ENCODE results near the gene BMPER. TPM values are rescaled to one million over a fixed set of nuclear protein-coding genes. Genes with fewer than 3 reads are reported as not detected.

The BMPER gene
- polyA plus RNA-seq, 12 donors = 4.8 to 11.0 (median 7.3) TPM; not detected in 2

DNA sequence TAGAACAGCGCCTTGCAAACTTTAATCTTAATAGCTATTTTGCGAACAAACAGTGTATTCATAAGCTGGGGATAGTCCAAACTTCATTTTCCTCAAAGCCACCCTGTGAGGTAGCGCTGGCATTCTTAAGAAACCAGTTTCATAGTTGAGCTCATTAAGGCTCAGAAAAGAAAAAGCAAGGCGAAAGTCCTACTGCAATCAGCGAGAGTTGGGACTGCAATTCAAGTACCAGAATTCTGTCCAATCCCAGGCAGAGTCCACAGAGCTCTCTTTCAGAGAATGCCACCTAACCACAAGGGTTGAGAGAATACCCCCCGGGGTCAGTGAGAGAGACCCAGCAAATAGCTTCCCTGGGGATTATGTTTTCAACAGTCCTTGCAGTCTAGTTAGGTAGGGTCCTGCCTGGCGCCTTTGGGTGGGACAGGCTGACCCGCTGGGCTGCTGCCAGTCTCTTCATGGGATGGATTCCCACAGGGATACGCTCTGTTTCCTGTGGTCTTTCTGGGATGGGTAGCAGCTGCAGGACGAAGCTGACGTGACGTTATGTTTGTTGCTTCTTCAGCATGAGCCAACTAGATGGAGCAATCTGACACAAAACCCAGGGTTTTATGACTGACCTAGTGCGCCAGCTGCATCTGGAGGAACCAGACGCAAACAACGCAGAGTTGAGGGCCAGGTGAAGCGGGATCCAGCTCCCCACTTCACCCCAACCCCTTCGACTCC is 16.0 kb downstream of the BMPER start:
- DNase-seq = no peak

DNA sequence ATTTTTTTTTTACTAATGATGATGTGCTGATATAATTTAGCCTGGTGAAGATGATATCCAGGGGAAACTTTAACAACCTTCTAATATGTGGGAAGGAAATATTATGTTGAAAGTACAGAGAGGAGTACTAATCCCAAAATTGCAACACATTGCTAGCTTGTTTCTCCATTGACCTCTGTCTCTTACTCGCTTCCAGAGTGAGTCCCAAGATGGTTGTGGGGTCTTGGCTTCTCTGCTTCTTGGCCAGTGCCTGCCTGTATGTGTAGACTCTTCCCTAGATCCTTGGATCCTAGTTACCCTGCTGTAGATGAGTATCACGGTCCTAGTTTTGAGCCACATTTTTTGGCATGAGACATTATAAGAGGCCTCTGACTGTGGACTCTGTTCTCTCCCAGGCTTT is 17.5 kb downstream of the BMPER start:
- DNase-seq = no peak

DNA sequence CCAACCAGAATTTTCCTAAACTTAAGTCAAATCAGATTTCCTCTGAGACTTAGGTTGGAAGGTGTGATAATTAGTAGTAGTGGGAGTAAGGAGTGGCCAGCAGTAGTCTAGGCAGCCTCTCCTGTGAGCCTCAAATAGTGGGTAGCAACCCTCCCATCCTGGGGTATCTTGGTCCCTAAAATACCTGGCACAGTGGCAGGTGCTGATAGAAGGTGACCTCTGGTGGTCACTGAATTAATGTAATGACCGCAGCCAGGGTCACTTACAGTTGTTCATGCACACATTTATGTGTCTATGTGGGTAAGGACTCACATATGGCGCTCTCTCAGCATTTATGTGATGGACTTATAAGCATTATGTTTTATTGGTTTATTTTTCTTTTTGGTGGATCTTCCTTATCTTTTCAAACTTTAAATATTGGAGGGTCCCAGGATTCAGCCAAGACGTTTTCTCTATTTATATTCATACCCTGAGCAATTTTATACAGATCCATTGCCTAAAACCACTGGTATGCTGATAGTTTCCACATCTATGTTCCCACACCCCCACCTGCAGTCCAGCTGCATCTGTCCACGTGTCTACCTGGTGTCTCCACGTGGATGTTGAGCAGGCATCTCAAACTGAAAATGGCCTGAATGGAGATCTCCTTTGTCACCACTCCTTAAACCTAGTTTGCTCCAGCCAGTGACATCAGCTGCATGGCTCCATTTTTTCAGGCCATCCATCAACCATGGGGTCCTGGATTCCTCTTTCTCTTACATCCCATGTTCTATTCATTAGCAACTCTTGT is 18.3 kb downstream of the BMPER start:
- no peak for DNase-seq

DNA sequence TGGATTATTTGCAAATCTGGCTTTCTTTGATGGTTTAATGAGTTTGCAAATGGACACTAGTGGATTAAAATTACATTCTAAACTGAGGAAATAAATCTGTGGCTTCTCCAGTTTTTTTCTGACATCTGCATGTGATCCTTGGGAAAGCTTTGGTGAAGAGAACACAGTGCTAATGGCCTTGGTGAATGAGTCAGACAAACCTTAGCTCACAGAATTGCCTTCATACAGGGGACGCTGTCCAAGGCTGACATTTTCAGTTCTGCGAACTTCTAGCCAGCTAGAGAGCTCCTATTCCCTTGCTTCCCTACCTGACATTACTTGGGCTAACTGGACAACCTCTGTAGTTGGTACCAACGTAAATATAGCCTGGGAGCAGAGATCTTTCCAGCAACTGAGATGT is 21.2 kb downstream of the BMPER start:
- DNase-seq = no peak

DNA sequence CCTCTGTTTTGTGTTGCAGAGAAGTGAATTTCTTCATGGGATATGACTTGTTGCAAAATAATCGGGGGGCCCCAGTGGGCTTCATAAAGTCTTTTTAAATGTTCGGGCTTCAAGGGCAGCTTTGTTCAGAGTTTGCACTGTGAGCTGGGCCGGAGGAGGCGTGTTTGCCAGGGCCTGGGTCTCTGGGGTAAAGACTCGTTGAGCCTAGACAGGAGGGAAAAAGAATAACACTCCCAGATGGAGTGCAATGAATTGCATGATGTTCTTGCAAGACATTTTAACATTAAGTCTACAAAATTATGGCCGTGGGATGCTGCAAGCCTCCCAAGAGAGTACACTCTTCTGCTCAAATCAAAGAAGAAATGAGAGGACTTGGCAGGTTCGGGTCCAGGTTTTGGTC is 23.6 kb downstream of the BMPER start:
- no peak for DNase-seq

DNA sequence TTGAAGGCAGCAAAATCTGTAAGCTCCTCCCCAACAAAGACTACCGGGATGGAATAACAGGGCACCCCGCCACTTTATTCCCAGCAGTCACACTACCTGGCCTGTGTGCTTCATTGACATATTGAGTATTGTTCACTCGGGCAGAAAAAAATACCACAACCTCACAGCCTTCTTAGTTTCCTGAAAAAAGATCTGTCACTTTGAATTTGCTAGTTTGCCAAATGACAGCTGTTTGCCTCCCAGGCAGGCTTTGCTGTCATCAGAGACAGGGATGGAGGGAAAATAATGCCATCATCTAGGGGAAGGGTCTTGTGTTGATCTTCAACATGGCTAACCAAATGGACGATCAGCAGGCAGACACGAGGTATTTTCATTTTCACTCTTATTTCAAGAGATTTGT is 26.9 kb downstream of the BMPER start:
- DNase-seq = no peak

DNA sequence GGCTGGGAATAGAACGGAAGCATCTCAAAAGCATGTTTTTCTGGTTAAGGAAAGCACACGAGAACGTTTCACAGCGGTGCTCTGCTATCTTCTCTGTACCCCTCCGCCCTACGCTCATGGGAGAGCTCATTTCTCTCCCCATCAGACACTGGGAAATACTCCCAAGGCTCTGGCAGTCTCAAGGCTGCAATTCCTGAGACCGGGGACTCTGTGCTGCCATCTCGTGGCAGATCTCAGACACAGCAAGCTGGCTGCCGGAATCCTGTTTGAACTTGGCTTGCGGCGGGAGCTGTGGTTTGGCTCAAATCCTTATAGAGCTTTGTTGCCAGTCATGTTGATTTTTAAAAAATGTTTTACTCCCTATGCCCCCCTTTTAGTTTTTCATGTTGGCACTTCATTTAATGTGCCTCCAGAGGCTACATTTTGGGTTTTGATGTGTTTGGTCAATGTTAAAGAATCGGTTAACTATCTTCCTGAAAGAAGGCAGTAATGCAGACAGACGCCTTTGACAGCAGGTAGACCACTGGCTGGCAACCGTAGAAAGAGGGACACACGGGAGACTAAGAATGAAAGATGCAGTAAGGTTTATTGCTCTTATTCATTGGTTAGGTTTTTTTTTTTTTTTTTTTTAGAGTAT is 27.6 kb downstream of the BMPER start:
- peak; percentile 90 for DNase-seq

DNA sequence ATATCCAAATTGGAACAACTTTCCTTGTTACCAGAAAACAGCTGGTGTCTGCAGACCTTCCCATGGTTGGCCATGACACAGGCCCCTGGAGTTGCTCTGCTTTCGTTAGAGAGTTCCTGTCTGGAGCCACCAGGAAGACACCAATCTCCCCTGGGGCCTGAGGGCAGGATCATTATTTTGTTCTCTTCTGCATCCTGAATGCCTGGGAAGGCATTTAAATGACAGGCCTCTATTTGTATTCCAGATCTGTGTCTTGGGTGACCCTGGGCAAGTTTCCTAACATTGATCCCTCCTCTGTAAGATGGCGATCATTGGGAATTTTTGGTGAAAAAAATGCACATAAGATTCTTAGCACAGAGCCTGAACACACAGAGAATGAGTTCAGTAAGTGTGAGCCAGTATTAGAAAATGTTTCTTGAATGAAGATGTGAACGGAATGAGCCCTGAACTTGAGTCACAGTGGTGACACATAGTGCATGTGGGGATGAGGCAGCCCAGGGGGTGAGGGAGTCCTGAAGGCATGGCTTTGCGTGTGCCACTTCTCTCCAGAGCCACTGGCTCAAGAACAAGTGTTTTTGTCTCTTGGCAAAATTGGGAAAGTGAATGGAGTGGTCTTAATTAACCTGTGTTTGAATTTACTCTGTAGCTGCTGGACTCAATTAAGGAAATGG is 28.4 kb downstream of the BMPER start:
- no peak for DNase-seq

DNA sequence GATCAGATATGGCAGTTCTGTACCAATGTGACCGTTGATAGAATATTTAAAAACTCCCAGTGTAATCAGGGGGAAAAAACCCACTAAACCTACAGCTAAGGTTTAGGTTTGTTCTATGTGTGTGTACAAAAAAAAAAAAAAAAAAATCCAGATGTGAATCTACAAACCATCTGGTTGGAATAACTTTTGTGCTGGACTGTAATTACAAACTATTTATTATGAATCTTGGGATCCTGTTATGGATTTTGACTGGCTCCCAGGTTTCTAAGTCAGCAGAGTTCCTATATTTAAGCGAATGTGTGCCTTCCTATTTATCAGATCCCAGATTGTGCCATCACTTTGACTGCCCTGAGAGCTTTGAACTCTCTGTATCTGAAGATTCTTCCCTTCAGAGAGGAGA is 29.1 kb downstream of the BMPER start:
- no peak for DNase-seq

DNA sequence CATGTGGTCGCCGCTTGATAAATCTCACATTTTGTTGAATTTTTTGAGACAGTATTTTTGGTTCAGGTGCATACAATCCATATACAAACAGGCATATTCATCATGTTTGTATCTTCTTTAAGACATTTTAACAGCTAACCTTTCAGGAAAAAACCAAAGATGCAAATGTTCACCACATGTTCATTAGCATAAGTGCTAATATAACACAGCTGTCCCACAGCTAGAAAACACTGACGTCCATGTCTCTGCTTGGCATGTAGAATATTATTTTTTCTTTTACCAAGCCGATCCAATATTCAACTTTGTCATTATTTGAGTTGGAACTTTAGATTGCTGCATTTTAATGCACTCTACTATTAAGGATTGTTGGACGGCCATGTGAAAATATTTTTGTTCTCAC is 31.2 kb downstream of the BMPER start:
- DNase-seq = no peak

DNA sequence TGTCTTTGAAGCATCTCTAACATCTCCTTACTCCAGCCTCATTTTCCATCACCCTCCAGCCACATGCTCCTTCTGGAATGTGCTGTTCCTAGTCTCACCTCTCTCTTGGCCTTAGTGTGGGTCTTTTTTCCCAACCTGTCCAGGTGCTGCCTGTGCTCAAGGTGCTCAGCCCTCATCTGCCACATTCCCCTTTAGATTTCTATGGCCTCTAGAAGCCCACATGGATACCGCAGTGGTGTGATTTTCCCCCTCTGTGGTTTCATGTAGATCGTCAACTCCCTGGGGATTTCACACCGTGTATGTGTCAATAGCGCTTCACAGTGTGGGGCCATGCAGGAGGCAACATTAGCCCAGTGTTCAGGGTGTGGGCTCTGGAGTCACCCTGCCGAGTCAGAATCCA is 32.5 kb downstream of the BMPER start:
- DNase-seq = no peak

DNA sequence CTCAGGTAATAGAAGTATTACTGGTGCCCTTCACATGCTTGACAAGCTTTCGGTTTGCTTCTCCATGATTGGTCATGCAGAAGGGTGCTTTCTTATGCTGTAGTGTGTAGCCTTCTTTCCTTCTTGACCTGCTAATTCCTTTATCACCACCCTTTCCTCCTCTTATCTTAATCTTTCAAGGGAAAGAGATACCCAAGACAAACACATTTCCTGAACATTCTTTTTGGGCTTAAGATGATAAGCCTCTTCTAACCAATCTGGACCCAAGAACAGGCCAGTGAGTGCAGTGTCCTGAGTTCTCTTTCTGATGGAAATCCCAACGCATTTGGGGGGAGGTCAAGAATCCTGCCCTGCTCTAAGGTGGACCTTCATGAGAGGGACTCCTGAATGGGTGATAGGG is 33.8 kb downstream of the BMPER start:
- DNase-seq = no peak

DNA sequence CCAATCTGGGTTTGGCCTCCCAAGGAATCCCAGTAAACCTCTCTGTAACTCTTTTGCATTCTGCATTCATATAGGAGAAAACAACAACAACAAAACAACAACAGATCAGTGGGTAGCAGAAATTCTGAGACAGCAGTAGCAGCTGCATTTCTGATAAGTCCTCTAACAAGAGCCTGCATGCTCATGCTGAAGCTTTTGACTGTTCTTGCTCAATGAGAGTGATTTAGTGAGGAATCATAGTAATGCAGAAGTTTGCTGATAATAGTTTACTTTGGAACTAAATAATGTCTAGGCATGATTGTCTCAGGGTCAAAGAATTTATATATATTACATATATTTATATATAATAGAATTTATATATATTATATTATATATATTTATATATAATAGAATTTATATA is 35.2 kb downstream of the BMPER start:
- DNase-seq = no peak

DNA sequence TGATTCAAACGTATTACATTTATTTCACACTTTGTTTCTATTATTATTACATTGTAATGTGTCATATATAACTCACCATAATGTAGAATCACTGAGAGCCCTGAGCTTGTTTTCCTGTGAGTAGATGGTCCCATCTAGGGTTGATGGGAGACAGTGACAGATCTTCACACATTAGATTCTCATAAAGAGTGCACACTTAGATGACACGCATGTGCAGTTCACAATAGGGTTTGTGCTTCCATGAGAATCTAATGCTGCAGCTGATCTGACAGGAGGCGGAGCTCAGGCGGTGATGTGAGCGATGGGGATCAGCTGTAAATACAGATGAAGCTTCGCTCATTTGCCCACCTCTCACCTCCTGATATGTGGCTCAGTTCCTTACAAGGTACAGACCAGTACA is 36.1 kb downstream of the BMPER start:
- DNase-seq = no peak

DNA sequence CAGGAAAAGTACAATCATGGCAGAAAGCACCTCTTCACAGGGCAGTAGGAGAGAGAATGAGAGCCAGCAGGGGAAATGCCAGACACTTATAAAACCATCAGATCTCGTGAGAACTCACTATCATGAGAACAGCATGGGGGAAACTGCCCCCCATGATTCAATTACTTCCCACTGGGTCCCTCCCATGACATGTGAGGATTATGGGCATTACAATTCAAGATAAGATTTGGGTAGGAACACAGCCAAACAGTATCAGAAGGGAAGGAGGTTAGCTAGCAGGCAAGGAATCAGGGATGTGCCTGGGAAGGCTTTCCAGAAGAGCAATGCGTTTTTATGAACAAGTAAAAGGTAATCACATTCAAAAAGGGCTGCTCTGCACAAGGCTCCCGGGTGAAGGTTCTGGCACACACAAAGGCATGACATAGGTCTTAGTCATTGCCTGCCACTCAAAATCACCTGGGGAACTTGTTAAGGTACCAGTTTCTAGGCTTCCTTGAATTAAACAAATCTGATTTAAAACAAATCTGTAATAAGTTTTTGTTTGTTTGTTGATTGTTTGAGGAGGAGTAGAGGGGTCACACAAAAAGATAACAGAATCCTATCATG is 40.9 kb downstream of the BMPER start:
- no peak for DNase-seq

DNA sequence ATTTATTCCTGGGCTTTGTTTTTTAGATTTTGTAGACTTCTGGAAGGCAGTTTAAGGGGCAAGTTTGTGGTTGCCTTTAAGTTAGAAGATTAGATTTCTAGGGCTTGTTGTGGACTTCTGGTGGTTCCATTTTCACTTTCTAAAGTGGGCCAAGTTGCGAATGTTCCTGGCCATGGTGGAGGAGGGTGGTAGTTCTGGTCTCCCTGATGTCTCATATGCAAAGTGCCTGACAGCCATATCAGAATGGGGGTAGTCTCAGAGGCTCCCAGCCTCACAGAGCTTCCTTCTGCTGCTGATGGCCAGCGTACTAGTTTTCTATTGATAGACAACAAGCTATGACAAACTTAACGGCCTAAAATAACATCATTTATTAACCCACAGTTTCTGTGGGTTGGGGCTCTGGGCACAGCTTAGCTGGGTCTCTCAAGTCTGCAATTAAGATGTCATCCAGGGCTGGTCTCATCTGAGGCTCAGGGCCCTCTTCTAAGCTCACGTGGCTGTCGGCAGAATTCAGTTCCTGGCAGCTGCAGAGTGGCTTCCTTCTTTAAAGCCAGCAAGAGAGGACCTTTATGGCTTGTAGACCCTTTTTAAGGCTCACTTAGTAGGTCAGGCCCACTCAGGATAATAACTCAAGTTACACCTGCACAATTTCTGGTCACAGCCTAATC is 44.8 kb downstream of the BMPER start:
- no peak for DNase-seq

DNA sequence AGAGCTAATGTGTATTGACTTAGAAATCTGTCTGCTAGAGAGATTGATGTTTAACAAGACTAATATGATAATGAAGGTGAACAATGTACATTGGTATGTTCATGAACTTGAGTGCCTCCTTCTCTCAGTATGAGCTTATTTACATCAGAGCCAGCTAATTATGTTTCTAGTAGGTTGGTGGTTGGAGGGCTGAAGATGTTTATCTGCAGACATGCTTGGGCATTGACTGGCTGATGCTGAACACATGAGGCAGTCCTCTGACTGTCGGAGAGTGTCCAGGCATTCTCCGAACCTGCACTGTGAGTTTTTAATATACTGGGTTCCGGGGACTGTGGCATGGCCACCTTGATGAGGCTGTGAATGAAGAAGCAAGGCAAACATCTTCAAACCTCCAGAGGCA is 47.5 kb downstream of the BMPER start:
- DNase-seq = no peak

DNA sequence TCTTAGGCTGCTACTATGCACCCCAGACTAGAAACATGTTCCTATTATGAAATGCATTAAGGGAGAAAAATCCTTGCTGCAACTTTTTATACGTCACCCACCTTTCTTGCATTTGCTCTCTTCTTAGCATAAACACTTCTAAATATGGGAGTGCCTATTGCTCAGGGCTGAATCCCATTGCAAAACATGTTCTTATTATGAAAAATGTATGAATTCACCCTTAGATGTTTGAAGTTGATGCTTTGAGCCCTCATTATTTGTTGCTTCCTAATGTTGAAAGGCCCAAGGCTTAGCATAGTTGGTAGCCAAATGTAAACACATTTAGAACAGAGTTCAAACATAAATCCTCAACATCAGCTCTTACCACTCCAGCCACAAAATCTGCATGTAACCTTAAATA is 52.8 kb downstream of the BMPER start:
- no peak for DNase-seq

DNA sequence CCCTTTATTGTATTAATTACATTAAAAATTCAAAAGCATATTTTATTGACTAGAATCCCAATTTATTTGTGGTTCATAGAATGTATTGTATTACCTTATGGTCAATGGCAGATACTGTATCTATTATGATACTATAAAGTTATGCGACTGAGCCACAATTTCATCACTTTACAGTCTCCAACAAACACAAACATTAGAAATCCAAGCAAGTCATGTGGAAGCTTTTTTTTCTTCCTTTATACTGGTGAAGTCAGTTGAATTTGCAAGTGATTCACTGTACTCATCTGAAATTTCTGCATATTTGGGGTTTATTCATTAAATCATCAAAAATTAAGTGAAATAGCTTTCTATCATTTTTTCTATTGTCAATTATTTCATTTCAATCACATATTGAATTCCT is 54.3 kb downstream of the BMPER start:
- DNase-seq = no peak

DNA sequence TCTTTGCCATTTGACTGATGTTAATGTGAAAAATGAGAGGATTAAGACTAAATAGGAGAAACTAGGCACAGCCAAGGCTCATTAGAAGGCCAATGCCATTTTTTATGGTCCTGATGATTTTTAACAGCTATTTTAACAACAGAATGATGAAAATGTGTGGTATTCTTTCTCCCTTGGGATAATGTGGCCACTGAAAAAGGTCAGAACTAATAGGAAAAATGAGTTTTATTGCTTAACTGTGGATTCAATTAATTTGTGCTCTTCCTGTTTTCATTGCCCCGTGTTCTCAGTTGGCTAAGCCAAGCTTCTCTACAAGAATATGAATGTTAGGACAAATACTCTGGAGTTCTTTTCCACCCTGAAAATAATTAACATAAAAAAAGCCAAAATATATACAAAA is 56.6 kb downstream of the BMPER start:
- no peak for DNase-seq

DNA sequence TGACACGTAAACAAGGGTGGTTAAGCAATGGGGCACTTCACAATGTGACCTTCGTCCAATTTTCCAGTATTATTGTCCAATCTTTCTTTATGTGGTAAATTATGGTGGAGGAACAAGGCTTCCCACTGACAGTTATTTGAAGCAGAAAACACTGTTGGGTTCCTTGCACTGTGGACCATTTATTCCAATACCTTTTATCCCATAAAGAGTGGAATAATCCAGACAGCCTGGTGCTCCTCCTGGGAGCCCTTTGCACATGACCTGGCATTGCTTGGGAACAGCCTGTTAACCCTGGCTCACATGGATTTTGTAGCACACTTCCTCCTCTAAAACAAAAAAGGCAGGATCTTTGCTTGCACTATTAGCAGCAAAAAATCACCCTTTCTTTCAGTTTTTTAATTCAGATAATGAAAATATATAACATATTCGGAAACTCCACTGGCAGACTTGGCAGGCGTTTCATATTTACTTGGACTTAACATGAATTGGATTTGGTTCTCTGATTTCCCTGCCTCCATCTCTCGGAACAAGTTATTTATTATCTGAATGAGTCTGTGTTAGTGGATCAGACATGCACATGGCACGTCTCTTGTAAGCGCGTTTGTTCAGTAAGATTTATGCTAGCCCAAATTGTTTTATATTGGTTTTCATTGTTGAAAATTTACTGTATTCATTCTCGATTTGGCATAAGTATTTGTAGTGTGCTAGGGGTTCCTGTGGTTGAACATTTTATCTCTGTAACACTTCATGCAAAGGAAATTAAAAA is 59.3 kb downstream of the BMPER start:
- DNase-seq = peak; percentile 25
